ENCODE data around the gene DGKZ.
A peak's percentile ranks its signal among the peaks of the same experiment; 100 is the strongest.

Gene DGKZ

DNA sequence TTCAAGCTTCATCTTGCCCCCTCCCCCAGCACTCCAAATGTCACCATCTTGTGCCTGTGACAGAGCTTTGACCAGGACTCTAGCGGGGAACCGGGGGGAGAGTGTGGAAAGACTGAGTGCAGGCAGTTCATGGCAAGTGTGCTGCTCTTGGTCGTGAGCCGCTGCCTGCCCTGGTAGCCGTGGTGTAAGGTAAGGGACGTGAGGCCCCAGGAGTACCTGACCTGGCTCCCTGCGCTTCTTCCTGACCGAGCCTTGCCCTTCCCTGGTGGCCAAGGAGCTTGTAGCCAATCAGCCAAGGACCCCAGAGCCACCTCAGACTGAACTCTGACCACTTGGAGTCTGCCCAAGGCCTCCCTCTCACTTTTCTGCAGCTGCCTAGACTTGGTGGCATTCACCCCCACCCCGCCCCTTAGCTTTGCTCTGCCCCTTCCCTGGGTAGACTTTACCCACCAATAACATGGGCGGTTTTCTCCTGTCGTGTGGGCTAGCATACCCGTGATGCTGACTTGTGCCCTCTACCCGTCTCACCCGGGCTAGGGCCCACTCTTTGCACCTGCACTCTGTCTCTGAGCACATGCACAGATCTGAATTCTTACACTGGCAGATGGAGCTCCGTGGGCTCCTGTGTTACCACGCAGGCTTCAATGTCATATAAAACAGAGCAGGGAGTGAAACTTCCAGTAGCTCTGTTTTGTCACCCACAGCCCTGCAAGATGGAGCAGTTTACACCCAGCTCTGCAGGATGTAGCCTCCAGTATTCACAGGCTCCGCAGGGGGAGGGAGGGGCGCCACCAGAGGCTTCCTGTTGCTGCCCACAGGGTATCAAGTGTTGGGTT lies 1.5 kb downstream of the DGKZ start:
- no peak for DNase-seq

DNA sequence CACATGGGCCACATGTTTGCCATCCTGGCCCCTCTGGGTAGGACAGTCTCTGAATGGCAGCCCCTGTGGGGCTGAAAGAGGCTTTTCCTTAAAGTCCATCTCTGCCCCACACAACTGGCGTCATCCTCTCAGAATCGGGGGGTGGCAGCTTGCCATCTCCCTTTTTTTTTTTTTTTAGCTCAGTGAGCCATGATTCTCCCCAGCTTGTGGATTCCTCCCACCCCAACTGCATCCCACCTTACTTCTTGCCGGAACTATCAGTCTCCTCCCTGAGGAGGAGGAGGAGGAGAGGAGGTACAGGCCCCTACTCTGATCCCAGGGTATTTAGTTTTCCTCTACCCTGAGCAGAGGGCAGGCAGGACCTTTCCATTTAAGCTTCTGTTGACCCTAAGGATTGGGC lies 3.4 kb downstream of the DGKZ start:
- DNase-seq: no peak

DNA sequence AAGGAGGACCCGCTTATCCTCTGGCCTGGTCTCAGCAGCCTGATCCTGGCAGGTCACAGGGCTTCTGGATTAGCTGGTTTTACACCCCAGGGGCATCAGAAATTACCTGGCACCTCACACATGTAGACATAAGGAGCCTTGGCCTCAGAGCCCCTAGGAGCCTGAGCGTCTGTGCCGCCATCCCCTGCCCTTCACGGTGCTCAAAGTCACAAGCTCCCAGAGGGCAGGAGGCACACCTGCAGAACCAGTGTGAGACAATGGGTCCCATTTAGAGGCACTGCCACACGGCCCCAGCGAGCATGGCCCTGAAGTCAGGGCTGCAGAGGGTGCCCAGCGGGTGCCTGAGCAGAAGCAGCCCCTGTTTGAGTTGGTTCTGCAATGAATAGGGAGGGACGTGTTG lies 3.9 kb downstream of the DGKZ start:
- DNase-seq: no peak

DNA sequence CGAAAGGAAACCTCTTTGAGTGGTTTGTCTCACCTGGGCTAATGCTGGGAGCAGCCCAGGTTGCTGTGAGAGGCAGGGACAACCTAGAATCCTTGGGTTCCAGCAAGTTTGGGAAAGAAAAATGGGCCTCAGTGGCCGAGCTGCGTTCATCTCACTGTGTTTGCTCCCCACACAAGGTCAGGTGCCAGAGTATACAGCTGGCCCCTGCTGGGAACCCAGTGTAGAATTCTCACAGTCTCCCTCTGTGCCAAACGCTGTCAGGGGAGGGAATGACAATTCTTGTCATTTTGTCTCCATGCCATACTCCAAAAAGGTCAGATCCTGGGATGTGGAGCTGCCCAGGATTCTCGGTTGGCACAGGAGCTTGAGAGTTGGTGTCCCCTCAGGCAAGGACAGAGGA lies 4.3 kb downstream of the DGKZ start:
- DNase-seq: no peak

DNA sequence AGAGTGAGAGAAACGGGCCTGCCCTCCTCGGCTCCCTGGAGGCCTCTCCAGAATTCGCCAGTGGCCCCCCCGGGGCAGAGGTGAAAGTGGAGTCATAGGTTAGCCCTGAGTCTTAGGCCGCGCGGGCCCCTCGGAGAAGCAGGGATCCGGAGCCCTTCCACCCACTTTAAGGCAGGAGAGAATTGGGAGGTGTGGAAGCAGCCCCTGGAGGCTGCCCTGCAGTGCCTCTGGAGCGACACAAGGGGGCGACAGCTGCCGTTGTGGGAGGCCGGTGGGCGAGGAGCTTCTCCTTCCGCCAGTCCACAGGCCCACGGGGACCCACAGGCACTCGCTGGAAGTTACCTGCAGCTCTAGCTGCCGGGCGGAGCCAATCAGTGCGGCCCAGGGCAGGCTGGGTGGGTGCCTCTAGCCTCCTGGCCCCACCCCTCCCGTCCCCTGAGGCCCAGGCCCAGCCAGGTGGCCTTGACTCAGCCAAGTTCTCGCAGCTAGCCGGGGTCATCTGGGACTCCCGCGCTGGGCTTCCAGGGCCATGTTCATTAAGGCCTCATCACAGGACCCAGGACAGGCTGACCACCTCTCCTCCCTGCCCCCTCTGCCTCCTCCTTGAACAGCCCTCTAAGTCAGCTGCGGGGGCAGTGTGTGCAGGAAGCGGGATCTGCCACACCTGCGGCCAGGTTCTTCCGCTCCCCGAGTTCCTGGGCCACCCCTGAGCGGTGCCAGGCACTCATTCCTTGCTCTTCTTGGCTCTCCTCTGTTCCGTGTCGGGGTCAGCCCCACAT lies 5.0 kb downstream of the DGKZ start:
- peak; percentile 81 for DNase-seq

DNA sequence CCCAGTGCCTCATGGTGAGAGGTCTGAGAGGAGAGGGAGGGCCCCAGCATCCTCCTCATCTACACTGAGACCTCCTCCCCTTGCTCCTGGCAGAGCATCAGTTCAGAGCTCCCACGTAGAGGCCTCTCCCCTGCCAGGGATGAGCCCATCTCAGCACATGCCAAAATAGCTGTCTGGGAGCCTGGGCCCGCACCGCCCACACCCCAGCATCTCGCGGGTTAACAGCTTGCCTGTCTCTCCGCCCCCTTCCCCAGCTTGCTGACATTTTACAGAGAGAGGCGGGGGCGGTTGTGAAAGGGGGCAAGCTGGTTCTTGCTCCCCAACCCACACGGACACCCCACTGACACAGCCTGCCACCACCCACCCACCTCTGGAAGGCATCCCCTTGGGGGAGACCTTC lies 6.4 kb downstream of the DGKZ start:
- DNase-seq: peak; percentile 71

DNA sequence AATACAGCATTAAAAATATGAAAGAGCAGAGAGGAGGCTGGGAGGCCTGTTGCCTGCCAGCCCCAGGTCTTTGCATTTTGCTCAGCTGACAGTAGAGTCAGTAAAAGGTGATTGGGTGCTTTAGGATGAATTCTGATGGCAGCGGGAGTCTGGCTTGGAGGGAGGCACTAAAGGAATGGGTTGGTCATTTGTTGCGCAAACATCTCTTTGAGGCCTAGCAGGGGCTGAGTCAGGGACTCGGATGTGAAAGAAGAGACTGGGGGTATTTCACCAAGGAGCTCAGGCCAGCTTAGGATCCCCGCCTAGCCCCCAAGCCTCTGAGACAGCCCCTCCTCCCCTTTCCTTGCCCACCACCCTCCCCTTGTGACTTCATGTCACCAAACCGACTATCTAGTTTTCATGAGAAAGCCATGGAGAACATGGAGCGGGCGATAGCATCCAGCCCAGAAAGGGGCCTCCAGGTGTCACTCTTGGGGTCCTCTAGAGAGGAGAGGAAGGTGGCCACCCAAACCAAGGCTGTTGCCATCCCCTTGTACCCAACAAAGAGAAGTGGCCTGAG lies 9.7 kb downstream of the DGKZ start:
- DNase-seq: no peak

DNA sequence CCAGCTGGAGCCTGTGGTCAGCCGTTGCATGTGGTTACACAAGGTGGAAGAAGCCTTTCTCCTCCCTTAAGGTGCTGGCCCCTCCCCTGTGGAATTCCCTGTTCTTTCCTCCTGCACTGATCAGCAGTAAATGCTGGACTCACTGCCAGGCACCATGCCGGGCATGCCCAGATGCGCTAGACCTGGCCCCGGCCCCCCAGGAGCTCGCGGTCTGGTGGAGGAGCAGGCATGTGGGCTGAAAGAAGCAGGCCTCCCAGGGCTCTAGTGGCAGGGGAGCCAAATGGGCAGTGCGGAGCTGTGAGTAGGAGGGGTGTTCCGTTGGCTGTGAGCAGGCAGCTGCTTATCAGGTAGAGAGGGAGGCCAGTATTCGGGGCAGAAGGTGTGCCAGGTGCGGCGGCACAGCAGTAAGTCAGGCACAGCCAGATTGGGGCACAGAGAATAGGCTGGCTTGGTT lies 10.2 kb downstream of the DGKZ start:
- no peak for DNase-seq

DNA sequence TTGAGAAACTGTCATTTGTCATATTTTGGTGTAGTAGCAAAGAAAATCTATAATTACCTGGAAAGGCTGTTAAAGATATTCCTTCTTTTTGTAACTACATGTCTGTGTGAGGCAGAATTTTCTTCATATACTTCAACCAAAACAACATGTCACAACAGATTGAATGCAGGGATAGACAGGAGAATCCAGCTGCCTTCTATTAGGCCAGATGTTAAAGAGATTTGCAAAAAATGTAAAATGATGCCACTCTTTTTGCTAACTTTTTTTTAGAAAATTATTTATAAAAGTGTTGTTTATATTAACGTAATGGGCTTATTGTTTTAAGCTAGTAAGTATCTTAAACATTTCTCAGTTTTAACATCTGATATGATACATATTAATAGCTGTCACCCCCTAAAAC lies 12.7 kb downstream of the DGKZ start:
- no peak for DNase-seq

DNA sequence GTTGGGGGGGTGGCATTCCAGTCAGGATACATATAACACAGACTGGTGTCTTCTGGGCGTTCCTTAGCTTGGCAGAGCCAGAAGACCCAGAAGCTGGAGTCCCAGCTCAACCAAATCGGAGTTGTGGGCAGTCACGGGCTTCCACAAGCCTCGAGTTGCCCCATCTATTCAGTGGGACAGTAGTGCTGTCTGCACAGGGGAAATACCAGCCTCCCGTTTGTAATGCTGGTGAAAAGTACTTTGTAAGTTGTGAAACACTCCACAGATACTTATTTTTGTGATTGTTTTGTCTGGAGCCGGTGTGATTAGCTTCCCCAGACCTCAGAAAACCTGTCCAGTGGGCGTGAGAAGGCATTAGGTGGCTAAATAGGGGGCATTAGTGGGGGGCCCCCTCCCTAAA lies 13.6 kb downstream of the DGKZ start:
- no peak for DNase-seq

DNA sequence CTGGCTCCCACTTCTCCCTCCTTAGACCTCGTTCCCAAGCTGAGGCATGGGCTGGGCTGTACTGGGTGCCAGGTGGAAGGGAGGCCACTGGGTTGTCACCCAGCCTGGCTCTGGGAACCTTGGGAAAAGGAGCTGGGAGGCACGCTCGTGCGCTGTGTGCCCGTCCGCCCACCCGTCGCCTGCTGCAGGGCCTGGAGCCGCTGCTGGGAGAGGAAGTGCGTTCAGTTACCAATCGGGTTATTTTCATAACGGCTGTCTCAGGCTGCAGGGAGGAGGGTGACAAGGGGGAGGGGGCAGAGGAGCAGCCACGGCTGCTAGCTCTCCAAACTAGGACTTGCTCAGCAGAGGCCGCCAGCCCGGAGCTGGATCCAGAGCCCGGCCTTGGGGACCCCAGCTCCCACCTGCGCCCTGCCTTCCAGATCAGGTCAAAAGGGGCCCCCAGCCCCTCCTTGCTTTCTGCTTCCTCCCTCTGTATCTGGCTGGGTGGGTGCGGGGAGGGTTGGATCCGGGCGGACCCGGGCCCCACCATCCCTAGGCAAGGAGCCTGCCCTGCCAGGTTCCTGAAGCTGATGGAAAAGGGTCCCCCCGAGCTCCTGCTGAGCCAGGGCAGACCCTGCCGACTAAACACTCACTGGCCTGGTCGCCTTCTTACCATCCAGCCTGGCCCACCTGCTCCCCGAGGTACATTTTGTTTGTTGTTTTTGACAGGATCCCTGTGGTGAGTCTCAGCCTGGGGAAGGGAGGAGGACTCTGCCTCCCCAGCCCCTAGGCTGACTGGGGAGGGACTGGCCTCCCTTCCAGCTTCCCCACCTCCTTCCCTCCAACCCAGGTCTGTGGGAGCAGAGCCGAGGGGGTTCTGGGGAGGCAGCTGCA lies 14.3 kb downstream of the DGKZ start:
- DNase-seq: peak; percentile 69

DNA sequence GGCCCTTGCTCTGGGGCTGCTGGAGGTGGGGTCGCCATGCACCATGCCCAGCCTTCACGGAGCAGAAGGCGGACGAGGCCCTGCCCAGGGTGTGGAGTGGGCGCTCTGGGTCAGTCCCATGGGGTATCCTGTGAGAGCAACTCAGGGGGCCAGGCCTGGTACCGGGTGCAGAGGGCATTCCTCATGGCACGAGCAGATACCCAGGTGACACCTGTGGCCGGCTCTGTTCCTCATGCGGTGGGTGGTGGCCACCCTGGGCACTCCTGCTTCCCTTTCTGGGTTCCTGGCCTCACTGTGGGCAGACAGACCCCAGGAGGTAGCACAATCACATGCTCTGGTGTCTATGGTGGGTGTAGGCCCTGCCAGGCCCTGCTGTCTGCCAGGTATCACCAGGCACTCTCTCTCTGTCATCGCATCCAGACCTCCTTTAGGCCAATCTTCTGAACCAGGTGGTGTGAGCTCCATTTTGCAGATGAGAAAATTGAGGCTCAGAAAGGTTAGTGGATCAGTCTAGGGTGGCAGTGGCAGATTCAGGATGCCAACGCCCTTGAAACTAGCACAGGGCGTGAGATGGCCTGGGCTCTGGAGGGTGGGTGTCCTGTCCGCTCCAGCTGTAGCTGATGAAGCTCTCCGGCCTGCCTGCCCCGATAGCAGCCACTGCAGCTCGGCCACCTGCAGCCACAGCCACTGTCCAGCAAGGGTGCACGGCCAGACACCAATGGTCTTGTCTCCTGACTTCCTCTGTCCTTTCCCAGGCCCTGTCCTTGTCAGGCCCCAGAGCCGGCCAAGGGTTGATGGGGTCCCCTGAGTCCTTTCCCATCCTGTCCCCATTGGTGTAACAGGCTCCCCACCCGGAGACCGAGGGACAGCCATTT lies 15.1 kb downstream of the DGKZ start:
- DNase-seq: no peak

DNA sequence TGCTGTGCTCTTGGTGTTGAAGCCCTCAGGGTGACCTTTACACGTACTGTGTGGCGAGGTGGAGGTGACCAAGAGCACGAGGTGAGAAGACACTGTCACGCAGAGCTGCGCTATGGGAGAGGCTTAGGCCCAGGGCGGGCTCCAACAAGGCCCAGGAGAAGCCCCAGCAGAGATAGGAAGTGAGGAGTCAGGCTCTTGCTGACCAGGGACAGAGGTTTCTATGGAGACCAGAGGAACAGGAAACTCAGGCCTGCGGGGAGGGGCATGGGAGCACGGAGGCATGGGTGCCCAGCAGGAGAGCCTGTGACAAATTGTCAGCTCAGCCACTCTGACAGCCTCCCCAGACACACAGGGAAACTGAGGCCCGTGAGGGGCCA lies 15.8 kb downstream of the DGKZ start:
- DNase-seq: no peak

DNA sequence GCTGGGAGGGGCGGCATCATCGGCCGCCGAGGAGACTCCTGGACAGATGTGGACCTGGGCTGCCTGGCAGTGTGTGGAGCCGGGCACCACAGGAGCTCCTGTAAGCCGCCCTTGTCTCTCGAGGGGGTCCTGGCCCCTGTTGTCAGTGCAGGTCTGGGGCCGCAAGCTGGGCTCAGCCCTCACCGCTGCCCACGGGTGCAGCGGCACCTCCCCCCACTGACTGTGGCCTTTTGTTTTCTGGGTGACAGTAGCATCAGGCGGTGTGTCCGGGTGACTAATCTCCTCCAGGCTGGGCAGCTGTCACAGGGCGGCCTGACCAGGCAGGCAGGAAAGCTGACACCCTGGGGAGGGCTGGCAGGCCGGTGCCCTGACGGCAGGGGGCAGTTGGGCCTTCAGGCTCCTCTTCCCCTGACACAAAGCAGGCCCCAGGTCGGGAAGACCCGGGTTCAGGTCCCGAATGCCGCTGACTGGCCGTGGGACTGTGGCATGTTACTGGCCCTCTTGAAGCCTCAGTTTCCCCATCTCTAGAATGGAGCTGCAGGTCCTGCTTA lies 16.3 kb downstream of the DGKZ start:
- DNase-seq: no peak

DNA sequence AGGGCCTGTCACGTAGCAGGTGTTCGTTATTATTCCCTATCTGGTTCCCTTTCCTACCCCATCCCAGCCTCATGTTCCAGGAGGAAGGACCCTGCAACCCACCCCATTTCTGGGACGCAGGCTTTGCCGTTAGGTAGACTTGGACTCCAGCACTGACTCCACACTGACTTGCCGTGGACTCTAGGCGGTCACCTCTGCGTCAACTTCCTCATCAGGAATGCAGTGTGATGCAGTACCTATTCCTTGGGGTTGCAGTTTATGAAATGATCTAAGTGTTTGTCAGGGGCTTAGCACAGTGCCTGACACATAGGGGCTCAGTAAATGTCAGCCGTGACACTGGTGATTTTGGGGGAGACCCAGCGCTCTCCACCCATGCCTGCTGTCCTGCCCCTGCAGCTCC lies 16.8 kb downstream of the DGKZ start:
- no peak for DNase-seq

DNA sequence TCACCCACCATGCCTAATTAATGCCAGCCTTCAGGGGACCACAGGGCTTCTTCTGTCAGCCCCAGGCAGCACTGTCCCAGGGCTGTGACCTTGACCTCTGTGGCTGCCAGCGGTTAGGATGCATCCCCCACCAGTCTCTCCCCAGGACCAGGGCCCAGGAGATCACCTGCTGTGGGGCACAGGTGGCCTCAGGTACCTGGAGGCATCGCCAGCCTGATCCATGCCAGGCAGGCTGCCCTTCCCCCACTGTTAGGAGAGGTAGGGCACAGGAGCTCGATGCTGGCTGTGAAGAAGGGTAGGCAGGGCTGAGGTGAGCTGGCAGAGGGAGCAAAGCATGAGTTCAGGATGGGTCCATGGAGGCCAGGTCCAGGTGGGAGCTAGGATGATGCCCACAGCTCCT lies 17.5 kb downstream of the DGKZ start:
- no peak for DNase-seq

DNA sequence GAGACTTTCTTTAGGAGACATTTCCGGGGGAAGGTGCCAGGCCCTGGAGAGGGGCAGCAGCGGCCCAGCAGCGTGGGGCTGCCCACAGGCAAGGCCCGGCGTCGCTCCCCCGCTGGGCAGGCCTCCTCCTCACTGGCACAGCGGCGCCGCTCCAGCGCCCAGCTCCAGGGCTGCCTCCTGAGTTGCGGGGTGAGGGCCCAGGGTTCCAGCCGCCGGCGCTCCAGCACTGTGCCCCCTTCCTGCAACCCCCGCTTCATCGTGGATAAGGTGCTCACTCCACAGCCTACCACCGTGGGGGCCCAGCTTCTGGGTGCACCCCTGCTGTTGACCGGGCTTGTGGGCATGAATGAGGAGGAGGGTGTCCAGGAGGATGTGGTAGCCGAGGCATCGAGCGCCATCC lies 19.0 kb downstream of the DGKZ start:
- no peak for DNase-seq

DNA sequence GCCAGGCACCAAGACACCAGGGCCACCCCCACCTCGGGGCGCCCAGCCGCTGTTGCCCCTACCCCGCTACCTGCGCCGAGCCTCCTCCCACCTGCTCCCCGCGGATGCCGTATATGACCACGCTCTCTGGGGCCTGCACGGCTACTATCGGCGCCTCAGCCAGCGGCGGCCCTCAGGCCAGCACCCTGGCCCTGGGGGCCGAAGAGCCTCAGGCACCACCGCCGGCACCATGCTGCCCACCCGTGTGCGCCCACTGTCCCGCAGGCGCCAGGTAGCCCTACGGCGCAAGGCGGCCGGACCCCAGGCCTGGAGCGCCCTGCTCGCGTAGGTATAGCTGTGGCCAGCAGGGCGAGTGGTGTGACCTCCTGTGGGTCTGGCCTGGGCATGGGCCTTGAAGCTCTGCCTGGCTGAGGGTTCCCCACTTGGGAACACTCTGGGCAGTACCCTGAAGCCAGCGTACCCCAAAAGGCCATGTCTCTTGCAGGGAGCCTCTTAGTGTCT lies 19.4 kb downstream of the DGKZ start:
- DNase-seq: no peak

DNA sequence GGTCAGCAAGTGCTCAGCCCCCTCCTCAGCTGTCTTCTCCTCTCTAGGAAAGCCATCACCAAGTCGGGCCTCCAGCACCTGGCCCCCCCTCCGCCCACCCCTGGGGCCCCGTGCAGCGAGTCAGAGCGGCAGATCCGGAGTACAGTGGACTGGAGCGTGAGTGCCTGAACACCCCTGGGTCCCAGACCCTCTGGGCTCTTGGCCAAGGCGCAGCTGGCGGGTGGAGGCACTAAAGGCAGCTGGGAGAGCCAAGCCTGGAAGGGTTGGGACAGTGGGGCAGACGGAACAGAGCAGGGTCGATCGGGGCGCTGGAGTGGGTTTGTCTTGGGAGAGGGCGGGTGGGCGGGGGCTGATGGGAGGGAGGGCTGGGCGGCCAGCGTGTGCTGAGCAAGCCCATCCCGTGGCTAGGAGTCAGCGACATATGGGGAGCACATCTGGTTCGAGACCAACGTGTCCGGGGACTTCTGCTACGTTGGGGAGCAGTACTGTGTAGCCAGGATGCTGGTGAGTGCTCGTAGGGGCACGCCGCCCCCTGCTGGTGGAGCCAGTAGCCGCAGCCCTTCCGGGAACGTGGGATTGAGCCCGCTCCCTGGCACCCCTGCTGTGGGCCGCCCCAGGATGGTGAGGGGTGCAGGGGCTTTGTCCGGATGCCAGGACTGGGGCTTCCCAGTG lies 20.1 kb downstream of the DGKZ start:
- peak; percentile 68 for DNase-seq

DNA sequence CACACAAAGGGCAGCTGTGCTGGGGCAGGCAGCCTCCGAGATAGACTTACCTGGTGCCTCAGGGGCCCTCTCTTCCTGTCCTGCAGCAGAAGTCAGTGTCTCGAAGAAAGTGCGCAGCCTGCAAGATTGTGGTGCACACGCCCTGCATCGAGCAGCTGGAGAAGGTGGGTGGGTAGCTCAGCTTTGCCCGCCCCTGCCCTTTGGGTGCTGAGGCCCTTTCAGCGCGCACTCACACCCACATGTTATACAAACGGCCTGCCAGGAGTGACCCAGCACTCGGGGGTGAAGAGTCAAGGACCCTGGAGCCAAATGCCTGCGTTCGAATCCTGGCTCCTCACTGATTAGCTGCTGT lies 20.6 kb downstream of the DGKZ start:
- no peak for DNase-seq
